Panc1 (cell line): Measurements from ENCODE around the gene LIMCH1.

Experiments used
- CTCF ChIP-seq: fragments of 450-650 bp; IDR thresholded peaks from 2 replicates; pipeline ENCODE4 v1.5.1; 2017; ENCODE audit warnings: mild to moderate bottlenecking
- POLR2AphosphoS5 ChIP-seq: IDR thresholded peaks from 2 replicates; pipeline ENCODE4 v1.6.1; 2012; ENCODE audit warnings: mild to moderate bottlenecking, low read depth, low read length, moderate library complexity
- REST ChIP-seq, 2 experiments: IDR thresholded peaks; 2 replicates each; pipeline ENCODE4 v1.6.1; 2011 to 2012; ENCODE audit warnings: low read depth in 2 of 2, control low read depth in 1 of 2, low read length in 1 of 2, mild to moderate bottlenecking in 1 of 2, moderate library complexity in 1 of 2; ENCODE audit not compliant: insufficient read depth in 1 of 2
- SIN3A ChIP-seq: IDR thresholded peaks from 2 replicates; pipeline ENCODE4 v1.6.1; 2012; ENCODE audit warnings: low read depth, mild to moderate bottlenecking, low read length, moderate library complexity, borderline replicate concordance; ENCODE audit not compliant: insufficient read depth
- TCF7L2 ChIP-seq: IDR thresholded peaks from 2 replicates; pipeline ENCODE4 v1.6.1; 2011; ENCODE audit warnings: mild to moderate bottlenecking, low read depth, low read length, inconsistent platforms

DNA sequence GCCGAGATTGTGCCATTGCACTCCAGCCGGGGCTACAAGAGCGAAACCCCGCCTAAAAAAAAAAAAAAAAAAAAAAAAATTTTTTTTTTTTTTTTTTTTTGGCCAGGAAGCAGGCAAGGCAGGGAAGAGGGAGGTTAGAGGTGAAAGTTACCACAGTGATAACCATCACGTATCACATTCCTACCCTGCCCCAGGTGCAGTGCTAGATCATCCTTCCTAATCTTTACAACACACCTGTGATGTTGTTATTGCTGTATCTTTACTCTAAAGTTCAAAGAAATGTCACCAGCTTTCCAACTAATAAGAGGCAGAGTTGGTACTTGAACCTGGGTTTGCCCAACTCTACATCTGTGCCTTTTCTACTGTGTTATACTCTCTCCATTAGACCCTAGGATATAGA, 7.2 kb upstream of the LIMCH1 start:
- TF ChIP-seq POLR2AphosphoS5, result no peak
- TF ChIP-seq CTCF, result no peak
- TF ChIP-seq REST (IDR thresholded peaks at IDR 0.05; ENCODE audit: insufficient read depth in 1 of 2, low read depth in 2 of 2, low read length in 1 of 2), result no peak
- no peak for TF ChIP-seq SIN3A
- TF ChIP-seq TCF7L2, result no peak
